ENCODE results near the gene TMEM120B.
A peak's percentile ranks its signal among the peaks of the same experiment; 100 is the strongest.

The TMEM120B gene

DNA sequence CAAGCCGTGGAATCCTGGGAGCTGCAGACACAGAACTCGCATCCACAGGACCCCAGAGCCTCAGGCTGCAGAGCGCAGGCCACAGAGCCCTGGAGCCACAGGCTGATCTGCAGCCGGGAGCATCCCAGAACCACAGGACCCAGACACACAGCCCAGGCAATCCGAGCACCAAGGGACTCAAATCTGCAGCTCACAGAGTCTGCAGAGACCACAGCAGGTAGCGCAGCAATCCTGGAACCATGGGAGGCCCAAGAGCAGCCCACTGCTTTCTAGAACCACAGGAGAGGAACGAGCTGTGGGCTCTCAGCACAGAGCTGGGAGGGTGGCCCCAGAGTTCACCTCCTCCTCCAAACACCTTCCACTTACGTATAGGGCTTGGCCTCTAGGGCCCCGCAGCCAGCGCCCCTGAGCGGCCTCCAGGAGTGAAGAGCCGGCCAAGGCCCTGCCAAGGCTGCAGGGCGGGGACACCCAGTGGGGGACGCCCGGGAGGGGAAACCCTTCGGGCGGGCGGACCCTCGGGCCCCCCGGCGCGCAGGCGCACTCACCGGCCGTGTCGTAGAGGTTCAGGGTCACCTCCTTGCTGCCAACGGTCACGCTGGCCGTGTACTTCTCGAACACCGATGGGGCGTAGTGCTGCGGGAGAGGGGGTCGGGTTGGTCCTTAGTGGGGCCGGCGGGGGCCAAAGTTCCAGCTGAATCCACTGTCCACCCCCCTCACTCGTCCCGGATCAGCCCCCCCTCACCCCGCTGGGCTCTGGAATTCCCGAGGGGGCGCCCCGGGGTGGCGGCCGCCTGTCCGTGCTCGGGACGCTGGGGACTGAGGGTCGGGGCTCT is 80.3 kb downstream of the TMEM120B start:
- no peak for DNase-seq (ENCODE audit: low read depth)

GRCh38 chr12:121793440-121793837 is 80.9 kb downstream of the TMEM120B start, which contains the start of gene RHOF:
TSS of gene RHOF (minus strand) at chr12:121793688. CDS start at chr12:121793633, 55 bp downstream.
- no peak for DNase-seq (ENCODE audit: low read depth)

GRCh38 chr12:121793838-121794533 is 81.4 kb downstream of the TMEM120B start:
- DNase-seq (ENCODE audit: low read depth) = peak; percentile 91

DNA sequence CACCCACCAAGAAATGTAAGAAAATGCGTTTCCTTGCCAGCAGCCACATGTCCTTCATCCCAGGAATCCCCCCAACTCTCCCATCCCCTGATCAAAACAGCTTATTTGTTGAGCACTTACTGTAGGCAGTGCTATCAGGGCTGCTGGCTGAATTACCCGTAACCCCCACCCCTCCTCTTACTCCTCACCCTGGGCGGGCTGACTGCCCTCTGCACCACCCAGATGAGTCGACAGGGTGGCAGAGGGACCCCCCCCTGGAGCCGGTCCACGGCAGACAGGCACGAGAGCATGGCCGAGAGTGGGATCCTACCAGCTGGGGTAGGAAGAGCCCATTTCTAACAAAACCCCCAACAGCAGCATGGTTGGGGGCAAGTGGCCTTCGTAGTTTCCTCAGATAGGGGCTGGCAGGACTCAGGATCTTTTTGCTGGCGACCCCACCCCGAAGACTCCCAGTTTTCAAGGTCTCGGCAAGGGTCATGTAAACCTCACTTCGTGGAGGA is 82.0 kb downstream of the TMEM120B start:
- no peak for DNase-seq (ENCODE audit: low read depth)

DNA sequence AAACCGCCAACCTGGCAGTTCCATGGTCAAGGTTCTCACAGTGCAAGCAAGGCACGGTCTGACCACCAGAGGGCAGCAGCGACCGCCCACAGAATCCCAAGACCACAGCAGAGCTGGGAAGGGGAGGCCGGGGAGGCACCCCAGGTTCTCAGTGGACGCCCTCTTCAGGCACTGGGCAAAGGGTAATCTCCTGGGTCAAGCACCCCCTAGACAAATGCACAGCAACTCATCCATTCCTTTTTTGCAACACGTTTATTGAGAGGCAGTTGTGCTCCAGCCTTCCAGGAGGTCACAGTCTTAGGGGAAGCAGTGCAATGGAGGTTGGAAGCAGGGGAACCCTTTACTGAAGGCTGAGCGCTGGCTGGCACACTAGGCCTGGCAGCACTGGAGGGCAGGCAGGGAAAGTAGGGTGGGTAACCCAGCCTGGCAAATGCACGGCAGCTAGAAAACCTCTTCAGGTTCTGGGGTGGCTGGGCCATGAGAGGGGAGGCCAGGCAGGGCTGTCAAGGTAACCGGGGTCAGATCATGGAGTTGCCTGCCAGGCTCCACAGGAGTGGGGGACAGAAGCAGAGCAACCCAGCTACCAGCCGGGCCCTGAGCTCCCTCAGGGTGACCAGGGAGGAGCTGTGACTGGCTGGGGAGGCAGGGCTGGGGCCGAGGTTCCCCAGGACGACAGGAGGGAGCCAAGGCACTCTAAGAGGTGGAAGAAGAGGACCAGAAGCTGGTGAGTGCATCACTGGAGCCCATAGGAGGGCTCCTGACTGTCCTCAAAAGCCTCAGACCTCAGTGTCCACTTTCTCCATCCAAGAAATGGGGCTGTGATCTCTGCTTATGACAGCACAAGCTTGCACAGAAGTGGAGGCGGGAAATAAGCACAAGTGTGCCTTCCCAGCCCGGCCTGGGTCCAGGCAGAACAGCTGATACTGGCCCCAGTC is 82.7 kb downstream of the TMEM120B start:
- peak; percentile 76 for DNase-seq (ENCODE audit: low read depth)

- no peak for DNase-seq (ENCODE audit: low read depth)
Observed at GRCh38 chr12:121796855-121797751, 84.6 kb downstream of the TMEM120B start.

DNA sequence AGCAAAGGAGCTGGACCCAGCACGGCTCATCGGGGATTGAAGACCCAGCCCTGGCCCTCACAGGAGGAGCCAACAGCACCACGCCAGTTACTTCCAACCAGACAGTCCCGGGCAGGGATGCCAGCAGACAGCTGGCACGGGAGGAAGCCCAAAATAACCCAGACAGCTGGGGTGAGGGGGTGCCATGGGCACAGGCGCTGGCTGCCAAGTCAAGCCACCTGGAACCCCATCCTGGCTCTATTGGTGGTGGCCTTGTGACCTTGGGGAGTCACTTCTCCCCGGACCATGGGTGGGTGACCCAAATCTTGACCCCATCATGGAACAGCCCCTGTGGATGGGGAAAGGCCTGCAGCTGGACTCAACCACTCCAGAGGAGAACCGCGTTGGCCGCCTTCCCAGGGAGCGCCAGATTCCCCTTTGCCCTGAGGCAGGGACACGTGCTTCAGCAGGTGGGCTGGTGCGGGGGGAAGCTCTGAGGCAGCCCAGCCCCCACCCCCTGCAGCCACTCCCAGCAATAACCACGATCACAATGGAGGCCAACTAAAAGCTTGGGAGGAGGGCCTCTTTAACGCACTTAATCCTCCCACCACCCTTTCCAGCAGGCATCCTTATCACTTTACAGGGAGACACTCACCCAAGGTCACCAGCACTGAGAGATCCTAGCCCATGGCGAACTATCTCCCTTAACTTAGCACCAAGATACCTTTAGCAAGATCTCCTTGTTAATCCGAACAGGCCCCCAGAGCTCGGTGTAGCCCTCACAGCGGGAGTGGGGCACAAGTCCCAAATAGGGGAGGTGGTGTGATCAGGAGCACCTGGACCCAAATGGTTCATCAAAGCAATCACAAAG is 85.6 kb downstream of the TMEM120B start:
- DNase-seq (ENCODE audit: low read depth) = no peak

DNA sequence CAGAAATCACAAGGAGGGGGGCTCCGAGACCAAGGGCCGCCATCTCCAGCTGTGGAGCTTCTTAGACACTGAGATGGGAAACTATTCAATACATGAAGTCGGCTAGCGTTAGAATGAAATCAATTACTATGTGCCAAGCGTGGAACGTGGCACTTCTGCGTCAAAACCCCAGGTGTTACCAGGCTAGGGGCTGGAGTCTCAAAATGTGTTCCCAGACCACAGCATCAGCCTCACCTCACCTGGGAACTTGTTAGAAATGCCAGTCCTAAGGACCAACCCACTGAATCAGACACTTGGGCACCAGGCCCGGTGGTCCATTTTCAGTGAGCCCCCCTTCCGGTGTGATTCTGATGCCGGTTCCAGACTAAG is 86.2 kb downstream of the TMEM120B start:
- no peak for DNase-seq (ENCODE audit: low read depth)

DNA sequence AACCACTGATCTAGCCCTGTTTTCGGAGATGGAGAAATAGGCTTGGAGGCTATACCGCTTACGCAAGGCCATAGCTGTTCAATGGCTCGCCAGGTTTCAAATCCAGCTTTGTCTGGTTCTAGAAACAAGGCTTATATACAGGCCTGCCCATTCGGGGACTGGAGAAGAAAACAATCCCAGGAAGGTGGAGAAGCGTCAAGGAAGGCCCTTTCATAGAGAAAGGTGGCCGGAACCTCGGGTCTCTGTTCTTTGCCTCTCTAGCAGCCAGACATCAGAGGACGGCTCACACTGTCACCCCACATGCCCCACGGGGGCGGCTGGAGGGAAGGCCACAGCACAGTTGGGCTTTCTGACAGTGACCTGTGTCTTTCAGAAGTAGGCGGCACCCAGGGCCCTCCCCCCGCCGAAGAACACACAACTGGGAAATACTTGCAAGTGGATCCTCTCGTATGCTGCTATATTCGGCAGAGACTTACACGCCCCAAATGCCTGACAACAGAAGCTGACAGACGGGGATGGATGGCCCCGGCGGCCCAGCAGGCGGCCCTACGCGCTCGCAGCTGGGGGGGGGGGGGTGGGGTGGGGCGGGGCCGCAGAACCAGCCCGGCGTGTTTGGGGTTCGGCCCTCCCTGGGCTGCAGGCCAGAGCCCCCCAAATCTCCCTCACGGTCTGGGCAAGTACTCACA is 86.7 kb downstream of the TMEM120B start:
- DNase-seq (ENCODE audit: low read depth) = no peak

DNA sequence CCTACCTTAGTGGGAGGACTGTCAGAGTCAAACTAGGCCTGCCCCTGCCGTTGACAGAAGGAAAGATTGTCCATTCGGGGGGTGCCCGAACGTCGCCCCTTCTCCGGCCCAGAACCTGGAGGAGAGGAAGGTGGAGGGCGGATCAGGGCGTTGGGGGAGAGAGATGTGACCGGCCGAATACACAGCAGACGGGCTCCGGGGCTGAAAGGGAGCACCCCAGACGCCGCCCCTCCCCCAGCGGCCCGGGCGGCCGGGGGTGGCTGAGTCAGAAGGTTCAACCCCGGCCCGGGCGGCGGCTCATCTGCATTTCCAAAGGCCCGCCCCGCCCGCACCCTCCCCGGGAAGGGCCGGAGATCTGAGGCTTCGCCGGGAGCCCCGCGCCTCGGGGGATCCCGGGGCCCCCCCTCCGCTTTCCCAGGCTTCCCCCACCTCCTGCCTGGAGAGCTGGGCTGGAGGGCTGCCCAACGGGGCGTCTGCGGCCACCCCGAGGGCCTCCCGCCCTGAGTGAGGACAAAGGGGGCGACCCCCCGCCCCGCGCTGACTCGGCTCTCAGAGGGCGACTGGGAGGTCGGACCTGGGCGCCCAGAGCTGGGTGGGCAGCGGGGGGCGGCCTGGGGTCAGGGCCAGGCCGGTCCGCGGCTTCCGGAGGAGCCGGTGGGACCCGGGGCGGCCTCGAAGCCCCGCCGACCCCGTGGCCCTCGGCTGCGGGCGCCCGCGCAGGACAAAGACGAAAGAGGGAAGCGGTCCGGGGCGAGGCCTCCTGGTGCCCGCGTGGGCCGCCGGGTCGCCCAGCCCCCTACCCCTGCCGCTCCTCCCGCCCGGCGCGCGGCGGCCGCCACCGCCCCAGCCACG is 87.5 kb downstream of the TMEM120B start:
- peak; percentile 64 for DNase-seq (ENCODE audit: low read depth)

DNA sequence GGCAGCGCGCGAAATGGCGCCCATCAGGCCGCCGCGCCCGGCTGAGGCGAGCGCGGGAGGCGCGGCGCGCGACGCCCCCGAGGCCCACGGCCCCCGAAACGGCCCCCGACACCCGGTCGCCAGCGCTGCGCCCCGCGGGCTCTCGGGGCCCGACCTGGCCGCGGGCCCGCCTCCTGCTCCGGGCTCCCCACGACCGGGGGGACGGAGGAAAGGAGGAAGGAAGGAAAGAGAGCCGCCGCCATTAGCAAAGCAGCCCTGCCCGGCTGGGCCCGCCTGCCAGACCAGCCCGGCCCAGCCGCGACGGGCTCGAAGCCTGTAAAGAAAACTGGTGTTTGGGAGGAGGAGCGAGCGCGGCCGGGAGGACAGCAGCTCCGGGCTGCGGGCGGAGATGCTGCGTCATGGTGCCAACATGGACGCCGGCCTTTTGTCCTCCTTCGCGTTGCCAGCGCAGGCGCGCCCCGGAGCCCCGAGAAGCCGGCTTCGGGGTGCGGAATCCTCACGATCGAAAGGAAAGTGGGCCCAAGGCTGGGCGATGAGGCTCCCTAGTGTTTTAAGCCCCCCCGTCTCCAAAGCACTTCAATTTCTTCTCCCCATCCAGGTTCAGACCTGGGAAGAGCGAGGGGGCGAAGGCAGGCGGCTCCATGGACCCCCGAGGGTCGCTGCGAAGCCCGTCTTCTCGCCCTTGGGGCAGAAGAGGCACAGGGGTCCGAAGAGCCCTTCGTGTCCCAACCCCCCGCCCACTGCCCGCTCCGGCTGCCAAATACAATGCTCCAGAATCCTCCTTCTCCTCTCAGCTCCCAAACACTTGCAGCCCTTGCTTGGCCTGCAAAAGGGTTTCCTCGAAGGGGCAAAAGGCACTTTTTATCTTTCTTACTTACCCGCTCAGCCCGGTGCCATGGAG is 88.4 kb downstream of the TMEM120B start:
- DNase-seq (ENCODE audit: low read depth) = no peak

GRCh38 chr12:121801595-121802484 is 89.3 kb downstream of the TMEM120B start:
- no peak for DNase-seq (ENCODE audit: low read depth)

DNA sequence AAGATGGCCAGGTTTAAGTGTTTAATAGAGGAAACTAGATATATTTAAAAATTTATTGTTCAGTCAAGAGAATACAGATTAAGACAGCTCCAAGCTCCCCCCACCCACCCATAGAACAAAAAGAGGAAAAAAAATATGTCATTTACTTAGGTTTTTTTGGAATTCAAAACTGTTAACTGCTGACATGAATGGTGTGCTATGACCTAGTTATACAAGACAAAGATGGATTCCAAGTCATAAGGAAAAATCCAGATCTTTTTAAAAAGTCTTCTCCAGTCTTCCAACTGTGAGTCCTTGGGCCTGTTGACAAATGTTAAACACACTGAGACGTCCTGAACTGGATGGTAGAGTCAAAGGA is 89.9 kb downstream of the TMEM120B start:
- no peak for DNase-seq (ENCODE audit: low read depth)

GRCh38 chr12:121802843-121803698 is 90.5 kb downstream of the TMEM120B start:
- peak; percentile 79 for DNase-seq (ENCODE audit: low read depth)

DNA sequence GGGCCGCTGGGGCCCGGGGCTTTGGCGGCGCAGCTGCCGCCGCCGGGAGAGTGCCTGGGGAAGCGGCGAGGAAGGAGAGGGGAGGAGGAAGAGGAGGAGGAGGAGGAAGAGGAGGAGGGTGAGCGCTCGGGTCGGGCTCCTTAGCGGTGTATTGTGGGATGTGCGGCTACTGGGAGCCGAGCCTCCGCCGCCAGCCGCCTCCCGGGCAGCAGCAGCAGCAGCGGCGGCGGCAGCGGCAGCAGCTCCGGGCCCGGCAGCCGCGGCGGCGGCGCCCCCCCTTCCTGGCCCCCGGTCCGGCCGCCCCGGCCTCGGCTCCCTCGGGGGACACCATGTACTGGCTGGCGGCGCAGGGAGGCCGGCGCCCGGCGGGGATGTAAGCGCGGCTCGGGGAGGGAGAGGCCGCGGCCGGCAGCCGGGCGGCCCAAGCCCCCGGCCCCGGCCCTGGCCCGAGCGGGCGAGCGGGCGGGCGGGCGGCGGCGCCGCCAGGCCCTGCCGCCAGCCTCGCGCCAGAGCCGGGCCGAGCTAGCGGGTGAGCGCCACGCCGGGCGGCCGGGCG is 91.4 kb downstream of the TMEM120B start, which contains the start of gene SETD1B:
TSS of gene SETD1B (plus strand) at position 149 of the 556 bp plus-strand sequence. CDS start 729 bp downstream, outside the sequence.
- DNase-seq (ENCODE audit: low read depth) = no peak

Measured in stimulated activated CD8-positive, alpha-beta memory T cell treated with anti-CD3 and anti-CD28 coated beads, Interleukin-12 subunit alpha, Interleukin-12 subunit beta, amount 100 ng/mL, for 1 hour (primary cell).